HAP-1 (cell line): ENCODE results near the gene ZBTB17.
"Not testable (repeated sequence)": the region's sequence is repeated elsewhere in the genome, so short reads cannot be mapped to it uniquely, and the experiment has no call there.

Experiments
- DNase-seq, 2 experiments: peaks; one replicate each; pipeline ENCODE4 v3.0.0-alpha.2; 2016 to 2020; ENCODE audit warnings: low spot score in 2 of 2
- H3K27me3 ChIP-seq: fragments of 250-450 bp; sonication (Bioruptor Pico); 2 replicates; pipeline ENCODE4 v1.5.1; 2020; ENCODE audit warnings: low read depth, mild to moderate bottlenecking, moderate library complexity
- H3K36me3 ChIP-seq: fragments of 250-450 bp; sonication (Bioruptor Pico); replicated peaks from 2 replicates; pipeline ENCODE4 v1.5.1; 2020; ENCODE audit warnings: mild to moderate bottlenecking
- H3K4me1 ChIP-seq: fragments of 250-450 bp; sonication (Bioruptor Pico); 2 replicates; pipeline ENCODE4 v1.5.1; 2020; ENCODE audit warnings: mild to moderate bottlenecking
- H3K4me3 ChIP-seq: fragments of 250-450 bp; sonication (Bioruptor Pico); 2 replicates; pipeline ENCODE4 v1.5.1; 2020; ENCODE audit warnings: mild to moderate bottlenecking, moderate library complexity
- H3K9me3 ChIP-seq: fragments of 250-450 bp; sonication (Bioruptor Pico); 2 replicates; pipeline ENCODE4 v1.5.1; 2020; ENCODE audit warnings: mild to moderate bottlenecking, moderate library complexity
- in situ Hi-C: fragments of 300-500 bp; cut with MboI; formaldehyde crosslinking; loops from 3 replicates; pipeline ENCODE4 v1.14.3; 2020; ENCODE audit warnings: low sequenced_read_pairs, inconsistent platforms, mixed read lengths

The ZBTB17 gene

GRCh38 chr1:15932612-15933011, 43.3 kb downstream of the ZBTB17 start:
- no peaks in the 10 kb centered on the region for H3K27me3 ChIP-seq
- in situ Hi-C loops = no loop called here
- peaks cover 89% of the 10 kb centered on the region for H3K36me3 ChIP-seq
- no peak overlapping the region for H3K4me3 ChIP-seq
- no peaks in the 10 kb centered on the region for H3K4me1 ChIP-seq
- DNase-seq = no peak
- H3K9me3 ChIP-seq = no peaks in the 10 kb centered on the region

GRCh38 chr1:15931884-15932283, 44.0 kb downstream of the ZBTB17 start:
- no peaks in the 10 kb centered on the region for H3K4me1 ChIP-seq
- H3K9me3 ChIP-seq = no peaks in the 10 kb centered on the region
- H3K36me3 ChIP-seq = peaks cover 89% of the 10 kb centered on the region
- H3K27me3 ChIP-seq = no peaks in the 10 kb centered on the region
- in situ Hi-C loops = no loop called here
- no peak for DNase-seq
- H3K4me3 ChIP-seq = no peak overlapping the region

GRCh38 chr1:15931401-15931800, 44.5 kb downstream of the ZBTB17 start:
- Histone ChIP-seq H3K9me3 (no peaks in the 10 kb centered on the region), H3K27me3 (no peaks in the 10 kb centered on the region), H3K4me1 (no peaks in the 10 kb centered on the region), H3K36me3 (peaks cover 86% of the 10 kb centered on the region), H3K4me3 (no peak overlapping the region)
- DNase-seq = no peak
- in situ Hi-C loops = no loop called here

GRCh38 chr1:15928971-15929965, 46.6 kb downstream of the ZBTB17 start:
- in situ Hi-C loops = loop anchor here (10.0 kb wide), 1 partner anchor 124 kb away; the partner anchor contains the start of gene UQCRHL
- no peaks in the 10 kb centered on the region for H3K4me1 ChIP-seq
- no peaks in the 10 kb centered on the region for H3K27me3 ChIP-seq
- no peak overlapping the region for H3K4me3 ChIP-seq
- no peaks in the 10 kb centered on the region for H3K9me3 ChIP-seq
- DNase-seq = no peak
- H3K36me3 ChIP-seq = peaks cover 83% of the 10 kb centered on the region

GRCh38 chr1:15926448-15926847, 49.5 kb downstream of the ZBTB17 start:
- not testable (repeated sequence) for H3K9me3 ChIP-seq, H3K4me3 ChIP-seq, DNase-seq, H3K4me1 ChIP-seq, H3K27me3 ChIP-seq
- in situ Hi-C loops = loop anchor here (10.0 kb wide), 1 partner anchor 122 kb away; the partner anchor contains the start of gene UQCRHL
- H3K36me3 ChIP-seq = peaks cover 80% of the 10 kb centered on the region

- no peak for DNase-seq
- H3K9me3 ChIP-seq = no peaks in the 10 kb centered on the region
- in situ Hi-C loops = loop anchor here (10.0 kb wide), 1 partner anchor 118 kb away; the partner anchor contains the start of gene UQCRHL
- H3K4me1 ChIP-seq = no peaks in the 10 kb centered on the region
- H3K27me3 ChIP-seq = no peaks in the 10 kb centered on the region
- no peak overlapping the region for H3K4me3 ChIP-seq
- H3K36me3 ChIP-seq = peaks cover 68% of the 10 kb centered on the region
These were observed 52.7 kb downstream of the ZBTB17 start for GRCh38 chr1:15923241-15923640.

GRCh38 chr1:15918962-15919715, 56.8 kb downstream of the ZBTB17 start:
- in situ Hi-C loops = no loop called here
- Histone ChIP-seq H3K4me3 (no peak overlapping the region), H3K27me3 (no peaks in the 10 kb centered on the region), H3K9me3 (no peaks in the 10 kb centered on the region), H3K36me3 (peaks cover 56% of the 10 kb centered on the region), H3K4me1 (no peaks in the 10 kb centered on the region)
- DNase-seq = no peak

- in situ Hi-C loops = no loop called here
- Histone ChIP-seq H3K4me1 (no peaks in the 10 kb centered on the region), H3K36me3 (peaks cover 51% of the 10 kb centered on the region), H3K4me3 (no peak overlapping the region), H3K27me3 (no peaks in the 10 kb centered on the region), H3K9me3 (no peaks in the 10 kb centered on the region)
- no peak for DNase-seq
These were observed 59.0 kb downstream of the ZBTB17 start for GRCh38 chr1:15916916-15917315.

- H3K36me3 ChIP-seq = peaks cover 51% of the 10 kb centered on the region
- in situ Hi-C loops = no loop called here
These were observed 59.5 kb downstream of the ZBTB17 start for GRCh38 chr1:15916417-15916816.

GRCh38 chr1:15915991-15916390, 59.9 kb downstream of the ZBTB17 start:
- Histone ChIP-seq H3K36me3 (peaks cover 51% of the 10 kb centered on the region), H3K9me3 (no peaks in the 10 kb centered on the region), H3K4me1 (no peaks in the 10 kb centered on the region), H3K4me3 (no peak overlapping the region), H3K27me3 (no peaks in the 10 kb centered on the region)
- in situ Hi-C loops = no loop called here
- DNase-seq = no peak

More at GRCh38 chr1:15916417-15916816, 59.5 kb downstream of the ZBTB17 start:
- H3K4me1 ChIP-seq = no peaks in the 10 kb centered on the region
- H3K9me3 ChIP-seq = no peaks in the 10 kb centered on the region
- no peak for DNase-seq
- H3K27me3 ChIP-seq = no peaks in the 10 kb centered on the region
- H3K4me3 ChIP-seq = no peak overlapping the region

- H3K27me3 ChIP-seq, H3K9me3 ChIP-seq, H3K4me1 ChIP-seq, DNase-seq, H3K4me3 ChIP-seq, in situ Hi-C loops: not testable (repeated sequence)
- H3K36me3 ChIP-seq = peaks cover 52% of the 10 kb centered on the region
These were observed 62.3 kb downstream of the ZBTB17 start for GRCh38 chr1:15913607-15914006.

- Histone ChIP-seq H3K9me3 (no peaks in the 10 kb centered on the region), H3K4me1 (no peaks in the 10 kb centered on the region), H3K4me3 (no peak overlapping the region), H3K36me3 (peaks cover 45% of the 10 kb centered on the region), H3K27me3 (no peaks in the 10 kb centered on the region)
- DNase-seq = no peak
- in situ Hi-C loops = no loop called here
These were observed 64.0 kb downstream of the ZBTB17 start for GRCh38 chr1:15911927-15912326.

- Histone ChIP-seq H3K4me3 (no peak overlapping the region), H3K36me3 (peaks cover 40% of the 10 kb centered on the region), H3K4me1 (no peaks in the 10 kb centered on the region), H3K27me3 (no peaks in the 10 kb centered on the region), H3K9me3 (no peaks in the 10 kb centered on the region)
- in situ Hi-C loops = no loop called here
- no peak for DNase-seq
These were observed 64.8 kb downstream of the ZBTB17 start for GRCh38 chr1:15911141-15911540.

GRCh38 chr1:15908597-15908996, 67.3 kb downstream of the ZBTB17 start:
- Histone ChIP-seq H3K4me1 (no peaks in the 10 kb centered on the region), H3K9me3 (no peaks in the 10 kb centered on the region), H3K4me3 (no peak overlapping the region), H3K27me3 (no peaks in the 10 kb centered on the region), H3K36me3 (peaks cover 37% of the 10 kb centered on the region)
- DNase-seq = no peak
- in situ Hi-C loops = no loop called here
